Spleen (tissue), 7 donors: ENCODE results near the gene SLC25A26.

ENCODE experiments used
- POLR2A ChIP-seq, 3 donors: fragments of 450-650 bp; IDR thresholded peaks; one replicate each; pipeline ENCODE4 v1.5.1; 2017; ENCODE audit warnings: antibody characterized with exemption in 3 of 3, mild to moderate bottlenecking in 1 of 3
- TF ChIP-seq, protein P1 (sequence below), 11 experiments: fragments of 200-600 bp in 7 of 11; fragments of 450-650 bp in 4 of 11; sonication (generic) in 4 of 11; IDR thresholded peaks in 8 of 11; conservative IDR thresholded peaks in 3 of 11; 1 replicate in 7 of 11; 2 replicates in 4 of 11; pipeline versions ENCODE4 v1.4.0 to v1.8.0; 2016 to 2021; ENCODE audit warnings: antibody characterized with exemption in 11 of 11, inconsistent platforms in 4 of 11, mild to moderate bottlenecking in 1 of 11
- donor health status: DM: no; HTN: no; CAD: no; lungs with moderate emphysema.
- donor health status: DM: no; HTN: no; CAD: no.
- donor health status: DM: no; HTN: no; CAD: no.

DNA sequence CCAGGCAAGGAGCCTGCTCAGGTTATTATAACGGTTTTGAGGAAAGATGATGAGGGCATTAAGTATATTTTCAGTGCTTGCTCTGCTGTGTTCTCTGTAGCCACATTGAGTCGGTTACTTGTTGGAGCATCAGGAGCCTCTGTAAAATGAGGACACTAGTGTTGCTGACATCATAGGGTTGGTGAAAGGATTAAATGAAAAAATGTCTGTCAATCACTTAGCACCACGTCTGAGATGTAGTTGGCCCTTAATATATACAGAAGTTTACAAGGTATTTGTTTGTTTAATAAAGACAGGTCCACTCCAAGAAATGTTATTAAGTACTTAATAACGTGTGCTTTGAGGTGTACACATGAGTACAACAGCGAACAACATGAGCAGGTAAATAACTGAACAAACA, 735 bp upstream of the SLC25A26 start:
- no peak for TF ChIP-seq POLR2A (IDR thresholded peaks at IDR 0.05)
- TF ChIP-seq, protein P1, sequence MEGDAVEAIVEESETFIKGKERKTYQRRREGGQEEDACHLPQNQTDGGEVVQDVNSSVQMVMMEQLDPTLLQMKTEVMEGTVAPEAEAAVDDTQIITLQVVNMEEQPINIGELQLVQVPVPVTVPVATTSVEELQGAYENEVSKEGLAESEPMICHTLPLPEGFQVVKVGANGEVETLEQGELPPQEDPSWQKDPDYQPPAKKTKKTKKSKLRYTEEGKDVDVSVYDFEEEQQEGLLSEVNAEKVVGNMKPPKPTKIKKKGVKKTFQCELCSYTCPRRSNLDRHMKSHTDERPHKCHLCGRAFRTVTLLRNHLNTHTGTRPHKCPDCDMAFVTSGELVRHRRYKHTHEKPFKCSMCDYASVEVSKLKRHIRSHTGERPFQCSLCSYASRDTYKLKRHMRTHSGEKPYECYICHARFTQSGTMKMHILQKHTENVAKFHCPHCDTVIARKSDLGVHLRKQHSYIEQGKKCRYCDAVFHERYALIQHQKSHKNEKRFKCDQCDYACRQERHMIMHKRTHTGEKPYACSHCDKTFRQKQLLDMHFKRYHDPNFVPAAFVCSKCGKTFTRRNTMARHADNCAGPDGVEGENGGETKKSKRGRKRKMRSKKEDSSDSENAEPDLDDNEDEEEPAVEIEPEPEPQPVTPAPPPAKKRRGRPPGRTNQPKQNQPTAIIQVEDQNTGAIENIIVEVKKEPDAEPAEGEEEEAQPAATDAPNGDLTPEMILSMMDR (IDR thresholded peaks at IDR 0.05 in 8 of 11, conservative IDR thresholded peaks at IDR 0.05 in 3 of 11): no peak
